Measurements from ENCODE around the gene FAM53A.

- TF ChIP-seq CTCF (IDR thresholded peaks at IDR 0.05 in 8 of 11, conservative IDR thresholded peaks at IDR 0.05 in 3 of 11) = no peak
- no peak for TF ChIP-seq POLR2A (IDR thresholded peaks at IDR 0.05)
Observed at GRCh38 chr4:1632109-1633104, 51.7 kb downstream of the FAM53A start.
